Neuronal stem cell (in vitro differentiated cells): ENCODE results near the gene FOXA3.
A peak's percentile ranks its signal among the peaks of the same experiment; 100 is the strongest.

ENCODE experiments used
- DNase-seq: peaks from one replicate; pipeline ENCODE4 v3.0.0-alpha.2; 2013; ENCODE audit warnings: low spot score
- H2AFZ ChIP-seq: one replicate; pipeline ENCODE4 v1.6.1; 2013; ENCODE audit warnings: mild to moderate bottlenecking, low read length, inconsistent platforms
- H2AK5ac ChIP-seq: 2 replicates; pipeline ENCODE4 v1.6.1; 2013; ENCODE audit warnings: low read depth, mild to moderate bottlenecking, inconsistent platforms, low read length, moderate library complexity, mixed read lengths
- H2BK120ac ChIP-seq: 2 replicates; pipeline ENCODE4 v1.6.1; 2013; ENCODE audit warnings: low read depth, mild to moderate bottlenecking, inconsistent platforms, low read length, moderate library complexity, mixed read lengths
- H2BK12ac ChIP-seq: one replicate; pipeline ENCODE4 v1.6.1; 2013; ENCODE audit warnings: low read length, inconsistent platforms
- H2BK15ac ChIP-seq: 2 replicates; pipeline ENCODE4 v1.6.1; 2013; ENCODE audit warnings: mild to moderate bottlenecking, low read length, inconsistent platforms, mixed read lengths
- H2BK5ac ChIP-seq: one replicate; pipeline ENCODE4 v1.6.1; 2013; ENCODE audit warnings: inconsistent platforms, mild to moderate bottlenecking, low read length, moderate library complexity
- H3K14ac ChIP-seq: one replicate; pipeline ENCODE4 v1.6.1; 2013; ENCODE audit warnings: low read length, inconsistent platforms
- H3K18ac ChIP-seq: 2 replicates; pipeline ENCODE4 v1.6.1; 2013; ENCODE audit warnings: low read length, inconsistent platforms
- H3K23ac ChIP-seq: 2 replicates; pipeline ENCODE4 v1.6.1; 2013; ENCODE audit warnings: low read depth, mild to moderate bottlenecking, mixed read lengths, low read length, inconsistent platforms; ENCODE audit not compliant: poor library complexity
- H3K27ac ChIP-seq: replicated peaks from 3 replicates; pipeline ENCODE4 v1.5.1; 2013; ENCODE audit warnings: low read length, inconsistent platforms
- H3K27me3 ChIP-seq, 3 experiments: 2 replicates each; pipeline ENCODE4 v1.6.1; 2013; ENCODE audit warnings: low read length in 3 of 3, mild to moderate bottlenecking in 2 of 3, inconsistent platforms in 1 of 3, low read depth in 1 of 3, mixed read lengths in 1 of 3, moderate library complexity in 1 of 3; ENCODE audit not compliant: control insufficient read depth in 3 of 3, insufficient read depth in 3 of 3
- H3K36me3 ChIP-seq, 2 donors: replicated peaks in 1 of 2; 2 replicates each; pipeline ENCODE4 v1.6.1; 2013; ENCODE audit warnings: low read length in 2 of 2; ENCODE audit not compliant: control insufficient read depth in 2 of 2, insufficient read depth in 2 of 2
- H3K4ac ChIP-seq: 2 replicates; pipeline ENCODE4 v1.6.1; 2013; ENCODE audit warnings: inconsistent platforms, mild to moderate bottlenecking, low read length, moderate library complexity
- H3K4me1 ChIP-seq, 2 donors: 1 replicate in 1 of 2; 2 replicates in 1 of 2; pipeline ENCODE4 v1.6.1; 2013; ENCODE audit warnings: low read length in 2 of 2, low read depth in 1 of 2; ENCODE audit not compliant: control insufficient read depth in 2 of 2, insufficient read depth in 1 of 2
- H3K4me2 ChIP-seq: one replicate; pipeline ENCODE4 v1.6.1; 2013; ENCODE audit warnings: mild to moderate bottlenecking, low read length, inconsistent platforms; ENCODE audit not compliant: insufficient read depth, poor library complexity, severe bottlenecking
- H3K4me3 ChIP-seq, 2 donors: 2 replicates each; pipeline ENCODE4 v1.5.1; 2013; ENCODE audit warnings: low read length in 2 of 2, mild to moderate bottlenecking in 2 of 2, inconsistent platforms in 1 of 2, moderate library complexity in 1 of 2
- H3K79me1 ChIP-seq: one replicate; pipeline ENCODE4 v1.6.1; 2013; ENCODE audit warnings: low read depth, mild to moderate bottlenecking, inconsistent platforms, low read length, moderate library complexity
- H3K9ac ChIP-seq: one replicate; pipeline ENCODE4 v1.6.1; 2013; ENCODE audit warnings: mild to moderate bottlenecking, low read depth, low read length, inconsistent platforms; ENCODE audit not compliant: poor library complexity
- H3K9me3 ChIP-seq, 2 donors: replicated peaks in 1 of 2; 2 replicates each; pipeline versions ENCODE3 to v1.6.1; 2013; ENCODE audit warnings: low read length in 2 of 2, mild to moderate bottlenecking in 2 of 2, inconsistent platforms in 1 of 2, low read depth in 1 of 2, mixed read lengths in 1 of 2, moderate library complexity in 1 of 2; ENCODE audit not compliant: control insufficient read depth in 2 of 2, insufficient read depth in 1 of 2
- H4K8ac ChIP-seq: one replicate; pipeline ENCODE4 v1.6.1; 2013; ENCODE audit warnings: low read depth, mild to moderate bottlenecking, inconsistent platforms, low read length, moderate library complexity
- H4K91ac ChIP-seq: one replicate; pipeline ENCODE4 v1.6.1; 2013; ENCODE audit warnings: low read length, low read depth, mild to moderate bottlenecking, inconsistent platforms; ENCODE audit not compliant: poor library complexity
- WGBS, 2 donors: extraction: QIAGEN DNeasy Blood & Tissue Kit; methylation state at CpG; one replicate each; pipeline ENCODE4 v1.1.7; 2013; ENCODE audit warnings: missing lambda C conversion rate in 2 of 2, mixed read lengths in 1 of 2; ENCODE audit not compliant: insufficient read length in 2 of 2, insufficient replicate concordance in 1 of 2; ENCODE audit errors: extremely low coverage in 2 of 2; 5-methylcytosine and 5-hydroxymethylcytosine counted together

The FOXA3 gene

DNA sequence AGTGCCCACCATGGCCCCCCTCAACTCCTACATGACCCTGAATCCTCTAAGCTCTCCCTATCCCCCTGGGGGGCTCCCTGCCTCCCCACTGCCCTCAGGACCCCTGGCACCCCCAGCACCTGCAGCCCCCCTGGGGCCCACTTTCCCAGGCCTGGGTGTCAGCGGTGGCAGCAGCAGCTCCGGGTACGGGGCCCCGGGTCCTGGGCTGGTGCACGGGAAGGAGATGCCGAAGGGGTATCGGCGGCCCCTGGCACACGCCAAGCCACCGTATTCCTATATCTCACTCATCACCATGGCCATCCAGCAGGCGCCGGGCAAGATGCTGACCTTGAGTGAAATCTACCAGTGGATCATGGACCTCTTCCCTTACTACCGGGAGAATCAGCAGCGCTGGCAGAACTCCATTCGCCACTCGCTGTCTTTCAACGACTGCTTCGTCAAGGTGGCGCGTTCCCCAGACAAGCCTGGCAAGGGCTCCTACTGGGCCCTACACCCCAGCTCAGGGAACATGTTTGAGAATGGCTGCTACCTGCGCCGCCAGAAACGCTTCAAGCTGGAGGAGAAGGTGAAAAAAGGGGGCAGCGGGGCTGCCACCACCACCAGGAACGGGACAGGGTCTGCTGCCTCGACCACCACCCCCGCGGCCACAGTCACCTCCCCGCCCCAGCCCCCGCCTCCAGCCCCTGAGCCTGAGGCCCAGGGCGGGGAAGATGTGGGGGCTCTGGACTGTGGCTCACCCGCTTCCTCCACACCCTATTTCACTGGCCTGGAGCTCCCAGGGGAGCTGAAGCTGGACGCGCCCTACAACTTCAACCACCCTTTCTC, 8.2 kb downstream of the FOXA3 start:
- no peak for DNase-seq
- Histone ChIP-seq H3K4me2 (no peak overlapping the region), H4K91ac (no peak overlapping the region), H2BK12ac (no peak overlapping the region), H2AK5ac (no peak overlapping the region), H3K23ac (no peak overlapping the region), H3K9me3 (no peaks in the 10 kb centered on the region), H2BK120ac (no peak overlapping the region), H3K14ac (no peak overlapping the region), H2BK15ac (no peak overlapping the region), H3K79me1 (no peaks in the 10 kb centered on the region), H3K4me1 (peaks cover 10 to 24% of the 10 kb centered on the region in 2 donors), H2AFZ (no peak overlapping the region), H3K9ac (no peak overlapping the region), H3K18ac (no peak overlapping the region), H3K27me3 (peaks cover 0 to 3% (median 0%) of the 10 kb centered on the region in 3 experiments), H3K27ac (no peak overlapping the region), H3K4ac (no peak overlapping the region), H4K8ac (no peak overlapping the region), H3K4me3 (no peak overlapping the region), H3K36me3 (no peaks in the 10 kb centered on the region), H2BK5ac (no peak overlapping the region)
- no CpG with 5 or more reads among the region's 34 CpGs for WGBS, 2 donors

GRCh38 chr19:45873219-45873772, 9.2 kb downstream of the FOXA3 start:
- no peak overlapping the region for H2BK15ac ChIP-seq
- H3K9ac ChIP-seq, result peak overlapping the region; percentile 5
- no peak overlapping the region for H2BK12ac ChIP-seq
- peak overlapping the region; percentile 5 for H2AK5ac ChIP-seq
- H3K27me3 ChIP-seq, result peaks cover 0 to 3% (median 0%) of the 10 kb centered on the region in 3 experiments
- H2BK120ac ChIP-seq, result no peak overlapping the region
- H4K8ac ChIP-seq, result no peak overlapping the region
- no peak overlapping the region for H4K91ac ChIP-seq
- H3K4me3 ChIP-seq, result peak overlapping the region in 1 of 2 donors; percentile 44
- no peak overlapping the region for H3K27ac ChIP-seq
- no peak overlapping the region for H3K18ac ChIP-seq
- H3K9me3 ChIP-seq, result no peaks in the 10 kb centered on the region
- H3K14ac ChIP-seq, result no peak overlapping the region
- DNase-seq, result no peak
- H3K79me1 ChIP-seq, result no peaks in the 10 kb centered on the region
- H2AFZ ChIP-seq, result peak overlapping the region; percentile 74
- no peak overlapping the region for H3K4ac ChIP-seq
- no peak overlapping the region for H2BK5ac ChIP-seq
- peaks cover 10 to 29% of the 10 kb centered on the region in 2 donors for H3K4me1 ChIP-seq
- peaks cover 0 to 2% of the 10 kb centered on the region in 2 donors for H3K36me3 ChIP-seq
- H3K23ac ChIP-seq, result no peak overlapping the region
- H3K4me2 ChIP-seq, result no peak overlapping the region
- WGBS, 2 donors, result no CpG with 5 or more reads among the region's 7 CpGs

DNA sequence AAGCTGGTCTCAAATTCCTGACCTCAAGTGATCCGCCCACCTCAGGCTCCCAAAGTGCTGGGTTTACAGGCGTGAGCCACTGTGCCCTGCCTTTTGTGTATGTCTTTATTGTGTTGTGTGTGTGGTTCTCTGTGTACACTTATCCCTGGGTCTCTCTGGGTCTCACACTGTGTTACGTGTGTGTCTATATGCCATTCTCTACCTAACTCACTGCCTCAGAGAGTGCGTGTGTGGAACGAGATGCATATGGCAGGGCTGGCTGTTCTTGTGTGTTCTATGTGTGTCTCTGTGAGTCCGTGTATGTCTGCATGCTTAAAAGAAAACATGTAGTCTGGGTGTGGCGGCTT, 10.5 kb downstream of the FOXA3 start:
- H3K27me3 ChIP-seq, result no peaks in the 10 kb centered on the region
- H3K4me2 ChIP-seq, result no peak overlapping the region
- no peak overlapping the region for H4K8ac ChIP-seq
- H3K36me3 ChIP-seq, result peaks cover 0 to 2% of the 10 kb centered on the region in 2 donors
- no peak overlapping the region for H3K4me3 ChIP-seq
- H4K91ac ChIP-seq, result no peak overlapping the region
- H2AFZ ChIP-seq, result no peak overlapping the region
- WGBS, 2 donors, result no CpG with 5 or more reads among the region's 7 CpGs
- H3K14ac ChIP-seq, result no peak overlapping the region
- H2BK5ac ChIP-seq, result no peak overlapping the region
- H3K9me3 ChIP-seq, result no peaks in the 10 kb centered on the region
- no peak overlapping the region for H2BK120ac ChIP-seq
- H3K18ac ChIP-seq, result no peak overlapping the region
- no peak overlapping the region for H2BK15ac ChIP-seq
- DNase-seq, result no peak
- H3K4me1 ChIP-seq, result peaks cover 10 to 32% of the 10 kb centered on the region in 2 donors
- no peak overlapping the region for H2AK5ac ChIP-seq
- no peak overlapping the region for H3K9ac ChIP-seq
- no peak overlapping the region for H3K23ac ChIP-seq
- H3K79me1 ChIP-seq, result no peaks in the 10 kb centered on the region
- H2BK12ac ChIP-seq, result no peak overlapping the region
- no peak overlapping the region for H3K4ac ChIP-seq
- no peak overlapping the region for H3K27ac ChIP-seq

GRCh38 chr19:45876161-45876410, 12.0 kb downstream of the FOXA3 start:
- Histone ChIP-seq H3K9ac (no peak overlapping the region), H3K36me3 (peaks cover 0 to 2% of the 10 kb centered on the region in 2 donors), H3K4ac (peak overlapping the region; percentile 17), H2BK12ac (peak overlapping the region; percentile 8), H4K91ac (no peak overlapping the region), H3K27ac (no peak overlapping the region), H3K79me1 (no peaks in the 10 kb centered on the region), H3K18ac (peak overlapping the region; percentile 90), H4K8ac (peak overlapping the region; percentile 29), H3K4me1 (peaks cover 10 to 32% of the 10 kb centered on the region in 2 donors), H2BK120ac (no peak overlapping the region), H3K4me2 (no peak overlapping the region), H3K9me3 (no peaks in the 10 kb centered on the region), H3K23ac (no peak overlapping the region), H3K27me3 (no peaks in the 10 kb centered on the region), H2AK5ac (no peak overlapping the region), H3K14ac (no peak overlapping the region), H2AFZ (peak overlapping the region; percentile 98), H2BK5ac (no peak overlapping the region), H2BK15ac (peak overlapping the region; percentile 92), H3K4me3 (peak overlapping the region in 1 of 2 donors; percentile 25)
- no CpG with 5 or more reads among the region's 4 CpGs for WGBS, 2 donors
- DNase-seq, result no peak
